ENCODE results near the gene ITGBL1. TPM values are rescaled to one million over a fixed set of nuclear protein-coding genes. Genes with fewer than 3 reads are reported as not detected.

ITGBL1 gene
- total and polyA plus RNA-seq, 2 of the 8 experiments (the other 6 are each of a cell fraction or from before 2014, with no cell fraction given): not detected

DNA sequence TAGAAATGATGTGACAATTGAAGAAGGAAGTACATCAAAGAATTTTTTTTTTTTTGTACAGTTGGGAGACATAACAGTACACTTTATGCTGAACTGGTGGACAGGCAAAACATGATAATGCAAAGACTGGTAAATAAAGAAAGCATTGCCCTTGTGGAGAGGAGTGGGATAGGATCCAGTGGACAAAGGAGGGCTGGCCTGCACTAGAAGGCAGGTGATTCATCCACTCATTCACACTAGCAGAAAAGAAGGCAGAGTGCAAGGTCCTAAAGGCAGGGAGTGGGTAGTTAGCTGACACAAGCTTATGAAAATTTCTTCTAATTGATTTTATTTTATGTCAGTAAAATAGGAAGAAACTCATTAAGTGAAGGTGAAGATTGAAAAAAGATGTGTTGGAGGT is 18.6 kb upstream of the ITGBL1 start:
- Histone ChIP-seq H3K4me3 (ENCODE audit: extremely low read depth in 1 of 4, insufficient read depth in 2 of 4, low read depth in 3 of 4, low read length in 4 of 4) (no peak overlapping the region), H2BK20ac (ENCODE audit: low read length) (no peak overlapping the region), H4K20me1 (replicated peaks in 1 of 2; ENCODE audit: control insufficient read depth in 1 of 2, insufficient read depth in 2 of 2, low read length in 2 of 2) (no peaks in the 10 kb centered on the region), H3K79me1 (ENCODE audit: low read depth, low read length) (no peaks in the 10 kb centered on the region), H3K9ac (replicated peaks in 1 of 4; ENCODE audit: extremely low read depth in 1 of 4, low read depth in 3 of 4, low read length in 3 of 4) (no peak overlapping the region), H3K23me2 (ENCODE audit: low read depth, low read length) (no peaks in the 10 kb centered on the region), H3K79me2 (ENCODE audit: control insufficient read depth in 1 of 2, insufficient read depth in 2 of 2, low read length in 2 of 2) (no peaks in the 10 kb centered on the region), H2AFZ (ENCODE audit: low read length) (no peak overlapping the region), H3K36me3 (ENCODE audit: control insufficient read depth in 2 of 4, insufficient read depth in 4 of 4, low read length in 3 of 4) (no peaks in the 10 kb centered on the region), H2BK5ac (ENCODE audit: low read depth, low read length) (no peak overlapping the region), H3K4me2 (ENCODE audit: insufficient read depth in 1 of 2, low read depth in 2 of 2, low read length in 2 of 2) (no peak overlapping the region), H2BK15ac (ENCODE audit: low read length) (no peak overlapping the region), H4K91ac (replicated peaks; ENCODE audit: insufficient read length, low read length) (no peak overlapping the region), H3K18ac (ENCODE audit: extremely low read depth, low read length) (no peak overlapping the region), H2AK5ac (ENCODE audit: low read depth, low read length) (no peak overlapping the region), H3K27me3 (replicated peaks in 1 of 4; ENCODE audit: control insufficient read depth in 3 of 4, extremely low read depth in 1 of 4, insufficient read depth in 3 of 4, low read length in 3 of 4) (no peaks in the 10 kb centered on the region), H3K4ac (replicated peaks; ENCODE audit: insufficient read length, low read depth, low read length) (no peak overlapping the region), H4K8ac (ENCODE audit: extremely low read depth, insufficient read depth, low read length) (no peak overlapping the region), H3K27ac (ENCODE audit: low read depth, low read length) (no peak overlapping the region), H3K4me1 (replicated peaks in 1 of 4; ENCODE audit: control insufficient read depth in 3 of 4, insufficient read depth in 4 of 4, low read length in 3 of 4) (no peaks in the 10 kb centered on the region), H2BK120ac (replicated peaks; ENCODE audit: low read depth, low read length) (no peak overlapping the region), H4K5ac (ENCODE audit: insufficient read length, low read depth, low read length) (no peak overlapping the region), H3K14ac (ENCODE audit: insufficient read length) (no peak overlapping the region), H2BK12ac (ENCODE audit: low read depth, low read length) (no peak overlapping the region), H3K23ac (ENCODE audit: insufficient read length) (no peak overlapping the region), H3K9me3 (ENCODE audit: insufficient read depth in 2 of 2, low read depth in 1 of 2, low read length in 1 of 2) (no peaks in the 10 kb centered on the region), H3K56ac (replicated peaks; ENCODE audit: insufficient read length, low read depth, low read length) (no peak overlapping the region)
- no peak for DNase-seq (ENCODE audit: low read depth in 1 of 2, low spot score in 2 of 2)
- ChIA-PET POLR2A (ENCODE audit: partially characterized antibody) (no interaction called here), CTCF (ENCODE audit: partially characterized antibody) (no interaction called here)
- no peak for FAIRE-seq
- no peak for TF ChIP-seq NANOG (IDR thresholded peaks at IDR 0.05; ENCODE audit: insufficient read depth, low read depth, low read length, poor library complexity, severe bottlenecking)
- no peak for TF ChIP-seq JUND (IDR thresholded peaks at IDR 0.05; ENCODE audit: low read length)
- TF ChIP-seq CTBP2 (IDR thresholded peaks at IDR 0.05; ENCODE audit: borderline replicate concordance, insufficient read depth, insufficient read length, low read length): no peak
- no peak for TF ChIP-seq HDAC6 (IDR thresholded peaks at IDR 0.05; ENCODE audit: low read depth, low read length)
- TF ChIP-seq RBBP5 (IDR thresholded peaks at IDR 0.05; ENCODE audit: borderline replicate concordance, low read depth, low read length): no peak
- no peak for TF ChIP-seq JUN (IDR thresholded peaks at IDR 0.05; ENCODE audit: low read depth, low read length)
- TF ChIP-seq POLR2AphosphoS5 (IDR thresholded peaks at IDR 0.05; ENCODE audit: low read depth, low read length): no peak
- TF ChIP-seq KDM4A (IDR thresholded peaks at IDR 0.05; ENCODE audit: low read depth, low read length, severe bottlenecking): no peak
- TF ChIP-seq BRCA1 (IDR thresholded peaks at IDR 0.05; ENCODE audit: low read depth, low read length): no peak
- TF ChIP-seq EP300 (IDR thresholded peaks at IDR 0.05; ENCODE audit: borderline replicate concordance in 1 of 2, low read depth in 2 of 2, low read length in 2 of 2): no peak
- no peak for TF ChIP-seq RFX5 (IDR thresholded peaks at IDR 0.05; ENCODE audit: borderline replicate concordance, low read depth, low read length)
- TF ChIP-seq POU5F1 (IDR thresholded peaks at IDR 0.05; ENCODE audit: low read depth, low read length): no peak
- no peak for TF ChIP-seq ZNF274 (IDR thresholded peaks at IDR 0.05; ENCODE audit: borderline replicate concordance, extremely low read depth, low read length)
- TF ChIP-seq TAF7 (optimal IDR thresholded peaks at IDR 0.05; ENCODE audit: borderline replicate concordance, low read depth, low read length): no peak
- TF ChIP-seq CBX5 (IDR thresholded peaks at IDR 0.05; ENCODE audit: low read depth, low read length): no peak
- no peak for TF ChIP-seq GTF2F1 (IDR thresholded peaks at IDR 0.05; ENCODE audit: borderline replicate concordance, low read depth, low read length)
